Thyroid gland (tissue), 4 donors: ENCODE data around the gene NIT2.

Experiments used
- POLR2A ChIP-seq, 2 donors: fragments of 450-650 bp; IDR thresholded peaks; one replicate each; pipeline ENCODE4 v1.6.1; 2017; ENCODE audit warnings: antibody characterized with exemption in 2 of 2, mild to moderate bottlenecking in 2 of 2, moderate library complexity in 1 of 2
- TF ChIP-seq, protein P1 (sequence below), 6 experiments: fragments of 200-600 bp in 3 of 6; fragments of 450-650 bp in 3 of 6; sonication (generic) in 3 of 6; IDR thresholded peaks; one replicate each; pipeline ENCODE4 v1.5.1; 2016 to 2019; ENCODE audit warnings: antibody characterized with exemption in 6 of 6, mild to moderate bottlenecking in 2 of 6, inconsistent platforms in 1 of 6, moderate library complexity in 1 of 6

DNA sequence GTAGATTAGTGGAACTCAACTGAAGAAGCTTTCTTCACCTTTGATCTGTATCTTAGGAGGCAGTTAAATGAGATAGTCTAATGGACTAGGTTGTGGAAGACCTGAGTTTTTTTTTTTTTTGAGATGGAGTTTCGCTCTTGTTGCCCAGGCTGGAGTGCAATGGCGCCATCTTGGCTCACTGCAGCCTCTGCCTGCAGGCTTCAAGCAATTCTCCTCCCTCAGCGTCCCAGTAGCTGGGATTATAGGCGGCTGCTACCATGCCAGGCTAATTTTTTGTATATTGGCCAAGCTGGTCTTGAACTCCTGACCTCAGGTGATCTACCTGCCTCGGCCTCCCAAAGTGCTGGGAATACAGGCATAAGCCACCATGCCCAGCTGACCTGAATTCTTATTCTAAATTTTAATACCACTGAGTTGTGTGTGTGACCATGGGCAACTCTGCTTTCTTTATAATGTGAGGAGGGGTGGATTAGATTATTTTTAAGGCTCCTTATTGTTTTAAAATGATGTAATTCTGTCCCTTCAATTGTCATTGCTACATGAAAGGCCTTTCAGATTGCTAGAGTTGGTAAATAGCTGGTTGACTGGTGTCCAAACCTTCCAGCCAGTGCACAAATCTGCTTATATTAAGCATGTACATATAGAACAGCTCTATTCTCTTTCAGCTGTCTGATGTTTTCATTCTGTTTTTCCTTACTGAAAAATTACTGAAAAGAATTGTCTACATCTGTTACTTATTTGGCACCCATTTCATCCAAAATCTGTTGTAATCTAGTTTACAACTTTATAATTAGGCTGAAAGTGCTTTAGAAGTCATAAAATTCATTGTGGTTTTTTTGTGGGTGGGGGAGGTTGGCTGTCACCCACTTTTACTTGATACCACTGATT, 69.0 kb downstream of the NIT2 start:
- TF ChIP-seq, protein P1, sequence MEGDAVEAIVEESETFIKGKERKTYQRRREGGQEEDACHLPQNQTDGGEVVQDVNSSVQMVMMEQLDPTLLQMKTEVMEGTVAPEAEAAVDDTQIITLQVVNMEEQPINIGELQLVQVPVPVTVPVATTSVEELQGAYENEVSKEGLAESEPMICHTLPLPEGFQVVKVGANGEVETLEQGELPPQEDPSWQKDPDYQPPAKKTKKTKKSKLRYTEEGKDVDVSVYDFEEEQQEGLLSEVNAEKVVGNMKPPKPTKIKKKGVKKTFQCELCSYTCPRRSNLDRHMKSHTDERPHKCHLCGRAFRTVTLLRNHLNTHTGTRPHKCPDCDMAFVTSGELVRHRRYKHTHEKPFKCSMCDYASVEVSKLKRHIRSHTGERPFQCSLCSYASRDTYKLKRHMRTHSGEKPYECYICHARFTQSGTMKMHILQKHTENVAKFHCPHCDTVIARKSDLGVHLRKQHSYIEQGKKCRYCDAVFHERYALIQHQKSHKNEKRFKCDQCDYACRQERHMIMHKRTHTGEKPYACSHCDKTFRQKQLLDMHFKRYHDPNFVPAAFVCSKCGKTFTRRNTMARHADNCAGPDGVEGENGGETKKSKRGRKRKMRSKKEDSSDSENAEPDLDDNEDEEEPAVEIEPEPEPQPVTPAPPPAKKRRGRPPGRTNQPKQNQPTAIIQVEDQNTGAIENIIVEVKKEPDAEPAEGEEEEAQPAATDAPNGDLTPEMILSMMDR (IDR thresholded peaks at IDR 0.05) = no peak
- TF ChIP-seq POLR2A (IDR thresholded peaks at IDR 0.05) = no peak
